ENCODE measurements around the gene HMGCR. TPM values are rescaled to one million over a fixed set of nuclear protein-coding genes. Genes with fewer than 3 reads are reported as not detected.

The HMGCR gene
- total and polyA plus RNA-seq, 2 experiments from 2014 or later: 76.1 to 208 TPM

GRCh38 chr5:75342836-75343235 is 5.8 kb downstream of the HMGCR start:
- peaks cover 98% of the 10 kb centered on the region for H3K79me2 ChIP-seq

GRCh38 chr5:75348241-75348640 is 11.2 kb downstream of the HMGCR start:
- Histone ChIP-seq H3K4me1 (ENCODE audit: insufficient read depth) (no peaks in the 10 kb centered on the region), H3K9me3 (ENCODE audit: low read depth) (no peaks in the 10 kb centered on the region), H3K9me2 (replicated peaks; ENCODE audit: insufficient read depth) (no peaks in the 10 kb centered on the region), H3K4me2 (no peak overlapping the region), H3K36me3 (replicated peaks; ENCODE audit: insufficient read depth, low read depth) (peaks cover 45% of the 10 kb centered on the region), H3K4me3 (no peak overlapping the region), H4K20me1 (ENCODE audit: insufficient read depth, poor library complexity, severe bottlenecking) (peaks cover 64% of the 10 kb centered on the region), H3K27me3 (no peaks in the 10 kb centered on the region), H3K27ac (no peak overlapping the region), H2AFZ (no peak overlapping the region), H3K79me2 (peaks cover 90% of the 10 kb centered on the region)
- TF ChIP-seq EZH2phosphoT487 (IDR thresholded peaks at IDR 0.05; ENCODE audit: low read depth, severe bottlenecking, unreplicated experiment) (no peak), CTCF (IDR thresholded peaks at IDR 0.05; ENCODE audit: poor library complexity) (no peak), EZH2 (IDR thresholded peaks at IDR 0.05; ENCODE audit: borderline replicate concordance) (no peak)
- 95% methylated on average over 3 of the region's 3 CpGs for WGBS (ENCODE audit: low lambda C conversion rate, missing lambda C conversion rate)
- DNase-seq (ENCODE audit: low spot score): no peak

More at GRCh38 chr5:75342836-75343235, 5.8 kb downstream of the HMGCR start:
- H3K9me3 ChIP-seq (ENCODE audit: low read depth): no peaks in the 10 kb centered on the region
- no peak overlapping the region for H2AFZ ChIP-seq
- peaks cover 82% of the 10 kb centered on the region for H4K20me1 ChIP-seq (ENCODE audit: insufficient read depth, poor library complexity, severe bottlenecking)
- H3K4me2 ChIP-seq: no peak overlapping the region
- WGBS (ENCODE audit: low lambda C conversion rate, missing lambda C conversion rate): 94% methylated on average over 4 of the region's 4 CpGs
- H3K9me2 ChIP-seq (replicated peaks; ENCODE audit: insufficient read depth): no peaks in the 10 kb centered on the region
- H3K4me3 ChIP-seq: no peak overlapping the region
- no peak for TF ChIP-seq CTCF (IDR thresholded peaks at IDR 0.05; ENCODE audit: poor library complexity)
- TF ChIP-seq EZH2 (IDR thresholded peaks at IDR 0.05; ENCODE audit: borderline replicate concordance): no peak
- TF ChIP-seq EZH2phosphoT487 (IDR thresholded peaks at IDR 0.05; ENCODE audit: low read depth, severe bottlenecking, unreplicated experiment): no peak
- H3K36me3 ChIP-seq (replicated peaks; ENCODE audit: insufficient read depth, low read depth): peaks cover 10% of the 10 kb centered on the region
- DNase-seq (ENCODE audit: low spot score): no peak
- peaks cover 26% of the 10 kb centered on the region for H3K4me1 ChIP-seq (ENCODE audit: insufficient read depth)
- no peaks in the 10 kb centered on the region for H3K27me3 ChIP-seq
- no peak overlapping the region for H3K27ac ChIP-seq

GRCh38 chr5:75349663-75350062 is 12.6 kb downstream of the HMGCR start:
- no peak overlapping the region for H3K4me3 ChIP-seq
- peaks cover 82% of the 10 kb centered on the region for H3K79me2 ChIP-seq
- H3K4me2 ChIP-seq: no peak overlapping the region
- peaks cover 60% of the 10 kb centered on the region for H4K20me1 ChIP-seq (ENCODE audit: insufficient read depth, poor library complexity, severe bottlenecking)
- no peak overlapping the region for H3K27ac ChIP-seq
- WGBS (ENCODE audit: low lambda C conversion rate, missing lambda C conversion rate): 93% methylated on average over 2 of the region's 2 CpGs
- no peaks in the 10 kb centered on the region for H3K9me3 ChIP-seq (ENCODE audit: low read depth)
- H3K4me1 ChIP-seq (ENCODE audit: insufficient read depth): no peaks in the 10 kb centered on the region
- no peak for DNase-seq (ENCODE audit: low spot score)
- TF ChIP-seq EZH2 (IDR thresholded peaks at IDR 0.05; ENCODE audit: borderline replicate concordance) (no peak), EZH2phosphoT487 (IDR thresholded peaks at IDR 0.05; ENCODE audit: low read depth, severe bottlenecking, unreplicated experiment) (no peak), CTCF (IDR thresholded peaks at IDR 0.05; ENCODE audit: poor library complexity) (no peak)
- H3K27me3 ChIP-seq: no peaks in the 10 kb centered on the region
- no peak overlapping the region for H2AFZ ChIP-seq
- H3K9me2 ChIP-seq (replicated peaks; ENCODE audit: insufficient read depth): no peaks in the 10 kb centered on the region
- H3K36me3 ChIP-seq (replicated peaks; ENCODE audit: insufficient read depth, low read depth): peaks cover 45% of the 10 kb centered on the region
